ENCODE measurements around the gene ZNF319. TPM values are rescaled to one million over a fixed set of nuclear protein-coding genes. Genes with fewer than 3 reads are reported as not detected.

The ZNF319 gene
- total and polyA plus RNA-seq, 4 donors, result 0.64 to 3.4 (median 2.6) TPM

DNA sequence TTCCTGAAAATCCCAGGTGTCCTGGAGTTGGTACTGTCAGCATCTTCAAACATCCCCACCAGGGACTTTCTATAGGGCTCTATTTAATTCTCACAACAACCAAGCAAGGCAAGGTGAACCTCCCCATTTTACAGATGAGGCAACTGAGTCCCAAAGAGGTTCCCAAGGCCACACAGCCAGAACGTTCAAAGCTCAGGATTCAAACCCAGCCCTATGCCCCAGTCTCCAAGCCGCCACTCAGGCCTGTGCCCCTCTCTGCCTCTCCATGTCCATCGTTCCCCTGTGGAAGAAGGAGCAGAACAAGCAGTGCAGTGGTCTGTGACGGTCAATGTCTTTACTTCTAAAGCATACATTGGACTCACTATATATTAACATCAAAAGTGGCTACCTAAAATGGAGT, 6.1 kb downstream of the ZNF319 start (continued):
- no peak for TF ChIP-seq HNF4A (conservative IDR thresholded peaks at IDR 0.05)
- no peak for TF ChIP-seq EGR1 (IDR thresholded peaks at IDR 0.05; ENCODE audit: low read depth in 2 of 2)
- TF ChIP-seq RXRA (IDR thresholded peaks at IDR 0.05), result no peak
- no peak for TF ChIP-seq GABPA (IDR thresholded peaks at IDR 0.05 in 1 of 2, conservative IDR thresholded peaks at IDR 0.05 in 1 of 2)
- no peak for TF ChIP-seq JUND (IDR thresholded peaks at IDR 0.05)
- TF ChIP-seq TAF1 (conservative IDR thresholded peaks at IDR 0.05), result no peak

DNA sequence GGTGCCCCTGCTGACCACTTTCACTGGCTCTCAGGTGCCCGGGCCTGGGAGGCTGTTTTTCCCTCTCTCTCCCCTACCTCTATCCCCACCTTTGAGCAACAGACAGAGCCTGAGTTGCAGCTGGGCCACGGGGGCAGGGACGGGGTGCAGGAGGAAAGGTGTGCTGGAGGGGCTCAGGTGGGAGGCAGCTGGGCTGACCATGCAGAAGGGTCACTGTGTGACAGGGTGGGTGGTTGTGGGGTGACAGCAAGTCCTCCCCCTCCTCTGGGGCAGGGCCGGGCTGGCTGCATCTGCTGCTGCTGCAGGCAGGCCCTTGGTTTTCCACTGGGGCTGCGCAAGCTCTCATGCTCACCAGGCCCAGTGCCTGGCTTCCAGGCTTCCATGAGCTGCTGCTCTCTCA, 6.6 kb downstream of the ZNF319 start:
- 95% methylated on average over 5 of the region's 5 CpGs for WGBS
- Histone ChIP-seq H3K27me3 (ENCODE audit: control insufficient read depth in 4 of 4, insufficient read depth in 4 of 4, low read length in 3 of 4) (no peaks in the 10 kb centered on the region), H3K9me3 (ENCODE audit: control insufficient read depth in 4 of 4, low read length in 3 of 4) (no peaks in the 10 kb centered on the region), H3K27ac (ENCODE audit: low read depth in 1 of 2, low read length in 2 of 2) (no peak overlapping the region), H3K9ac (ENCODE audit: low read depth in 1 of 2, low read length in 2 of 2) (no peak overlapping the region), H3K4me1 (ENCODE audit: control insufficient read depth in 4 of 4, insufficient read depth in 4 of 4, low read length in 3 of 4) (peaks cover 0 to under 1% (median 0%) of the 10 kb centered on the region in 4 donors), H3K36me3 (ENCODE audit: control insufficient read depth in 4 of 4, insufficient read depth in 3 of 4, low read depth in 1 of 4, low read length in 3 of 4) (peaks cover 4 to 25% (median 11%) of the 10 kb centered on the region in 4 donors), H3K4me3 (ENCODE audit: low read depth in 1 of 3, low read length in 3 of 3) (no peak overlapping the region)
- TF ChIP-seq JUND (IDR thresholded peaks at IDR 0.05), result no peak
- no peak for TF ChIP-seq FOXA2 (IDR thresholded peaks at IDR 0.05)
- TF ChIP-seq, protein P1, sequence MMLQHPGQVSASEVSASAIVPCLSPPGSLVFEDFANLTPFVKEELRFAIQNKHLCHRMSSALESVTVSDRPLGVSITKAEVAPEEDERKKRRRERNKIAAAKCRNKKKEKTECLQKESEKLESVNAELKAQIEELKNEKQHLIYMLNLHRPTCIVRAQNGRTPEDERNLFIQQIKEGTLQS (IDR thresholded peaks at IDR 0.05), result no peak
- TF ChIP-seq, protein P2, sequence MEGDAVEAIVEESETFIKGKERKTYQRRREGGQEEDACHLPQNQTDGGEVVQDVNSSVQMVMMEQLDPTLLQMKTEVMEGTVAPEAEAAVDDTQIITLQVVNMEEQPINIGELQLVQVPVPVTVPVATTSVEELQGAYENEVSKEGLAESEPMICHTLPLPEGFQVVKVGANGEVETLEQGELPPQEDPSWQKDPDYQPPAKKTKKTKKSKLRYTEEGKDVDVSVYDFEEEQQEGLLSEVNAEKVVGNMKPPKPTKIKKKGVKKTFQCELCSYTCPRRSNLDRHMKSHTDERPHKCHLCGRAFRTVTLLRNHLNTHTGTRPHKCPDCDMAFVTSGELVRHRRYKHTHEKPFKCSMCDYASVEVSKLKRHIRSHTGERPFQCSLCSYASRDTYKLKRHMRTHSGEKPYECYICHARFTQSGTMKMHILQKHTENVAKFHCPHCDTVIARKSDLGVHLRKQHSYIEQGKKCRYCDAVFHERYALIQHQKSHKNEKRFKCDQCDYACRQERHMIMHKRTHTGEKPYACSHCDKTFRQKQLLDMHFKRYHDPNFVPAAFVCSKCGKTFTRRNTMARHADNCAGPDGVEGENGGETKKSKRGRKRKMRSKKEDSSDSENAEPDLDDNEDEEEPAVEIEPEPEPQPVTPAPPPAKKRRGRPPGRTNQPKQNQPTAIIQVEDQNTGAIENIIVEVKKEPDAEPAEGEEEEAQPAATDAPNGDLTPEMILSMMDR (IDR thresholded peaks at IDR 0.05; ENCODE audit: low read depth, low read length, missing input control), result no peak
- TF ChIP-seq, protein P3, sequence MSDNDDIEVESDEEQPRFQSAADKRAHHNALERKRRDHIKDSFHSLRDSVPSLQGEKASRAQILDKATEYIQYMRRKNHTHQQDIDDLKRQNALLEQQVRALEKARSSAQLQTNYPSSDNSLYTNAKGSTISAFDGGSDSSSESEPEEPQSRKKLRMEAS (IDR thresholded peaks at IDR 0.05), result no peak
- no peak for TF ChIP-seq FOXA1 (IDR thresholded peaks at IDR 0.05)
- no peak for DNase-seq (ENCODE audit: low spot score)

DNA sequence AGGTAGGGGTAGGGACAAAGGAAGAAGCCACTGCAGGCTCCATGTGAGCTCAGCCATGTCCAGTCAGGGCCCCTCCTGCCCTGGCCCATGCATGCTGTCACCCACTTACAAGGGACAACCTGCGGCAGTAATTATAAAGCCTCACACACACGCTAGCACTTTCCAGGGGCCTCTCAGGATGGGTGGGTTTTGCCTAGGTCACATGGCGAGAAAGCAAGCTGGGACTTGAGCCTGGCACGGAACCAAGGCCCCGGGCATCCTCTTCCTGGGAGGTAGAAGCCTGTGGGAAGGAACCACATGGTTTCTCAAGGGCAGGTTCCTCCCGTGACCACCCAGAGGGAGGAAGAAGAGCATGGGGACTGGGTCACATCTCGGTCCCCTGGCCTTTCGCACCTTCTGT, 7.0 kb downstream of the ZNF319 start:
- Histone ChIP-seq H3K9ac (ENCODE audit: low read depth in 1 of 2, low read length in 2 of 2) (no peak overlapping the region), H3K4me1 (ENCODE audit: control insufficient read depth in 4 of 4, insufficient read depth in 4 of 4, low read length in 3 of 4) (no peaks in the 10 kb centered on the region), H3K36me3 (ENCODE audit: control insufficient read depth in 4 of 4, insufficient read depth in 3 of 4, low read depth in 1 of 4, low read length in 3 of 4) (peaks cover 4 to 25% (median 11%) of the 10 kb centered on the region in 4 donors), H3K27ac (ENCODE audit: low read depth in 1 of 2, low read length in 2 of 2) (no peak overlapping the region), H3K9me3 (ENCODE audit: control insufficient read depth in 4 of 4, low read length in 3 of 4) (no peaks in the 10 kb centered on the region), H3K27me3 (ENCODE audit: control insufficient read depth in 4 of 4, insufficient read depth in 4 of 4, low read length in 3 of 4) (no peaks in the 10 kb centered on the region), H3K4me3 (ENCODE audit: low read depth in 1 of 3, low read length in 3 of 3) (no peak overlapping the region)
- 86% methylated on average over 8 of the region's 8 CpGs for WGBS
- no peak for DNase-seq (ENCODE audit: low spot score)
- TF ChIP-seq, protein P2 (IDR thresholded peaks at IDR 0.05; ENCODE audit: low read depth, low read length, missing input control), result no peak

DNA sequence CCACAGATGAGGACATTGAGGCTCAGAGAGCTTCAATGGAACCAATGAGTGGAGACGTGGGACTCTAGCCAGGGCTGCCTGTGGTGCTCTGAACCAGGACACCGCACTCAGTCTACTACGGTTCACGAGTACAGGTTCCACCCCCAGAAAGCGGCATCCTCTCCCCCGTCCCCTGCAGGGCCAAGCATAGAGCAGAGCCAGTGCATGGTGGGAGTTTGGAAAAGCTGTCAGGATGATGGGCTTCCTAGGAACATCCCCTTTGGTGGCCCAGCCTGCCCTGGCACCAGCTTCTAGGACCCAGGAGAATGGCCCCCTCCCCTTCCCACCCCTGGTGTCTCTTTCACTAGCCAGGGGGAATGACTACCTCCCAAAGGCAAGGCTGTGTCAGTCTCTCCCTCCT, 8.4 kb downstream of the ZNF319 start:
- Histone ChIP-seq H3K27me3 (ENCODE audit: control insufficient read depth in 4 of 4, insufficient read depth in 4 of 4, low read length in 3 of 4) (no peaks in the 10 kb centered on the region), H3K9me3 (ENCODE audit: control insufficient read depth in 4 of 4, low read length in 3 of 4) (no peaks in the 10 kb centered on the region), H3K4me1 (ENCODE audit: control insufficient read depth in 4 of 4, insufficient read depth in 4 of 4, low read length in 3 of 4) (no peaks in the 10 kb centered on the region), H3K36me3 (ENCODE audit: control insufficient read depth in 4 of 4, insufficient read depth in 3 of 4, low read depth in 1 of 4, low read length in 3 of 4) (peaks cover 4 to 16% (median 6%) of the 10 kb centered on the region in 4 donors), H3K4me3 (ENCODE audit: low read depth in 1 of 3, low read length in 3 of 3) (no peak overlapping the region), H3K27ac (ENCODE audit: low read depth in 1 of 2, low read length in 2 of 2) (no peak overlapping the region), H3K9ac (ENCODE audit: low read depth in 1 of 2, low read length in 2 of 2) (no peak overlapping the region)
- WGBS, result 97% methylated on average over 6 of the region's 6 CpGs
- no peak for DNase-seq (ENCODE audit: low spot score)
- TF ChIP-seq FOXA2 (IDR thresholded peaks at IDR 0.05) (no peak), JUND (IDR thresholded peaks at IDR 0.05) (no peak), NR2F2 (IDR thresholded peaks at IDR 0.05) (no peak), GABPA (IDR thresholded peaks at IDR 0.05 in 1 of 2, conservative IDR thresholded peaks at IDR 0.05 in 1 of 2) (no peak), HNF4A (conservative IDR thresholded peaks at IDR 0.05) (no peak), TAF1 (conservative IDR thresholded peaks at IDR 0.05) (no peak)
- TF ChIP-seq, protein P4, sequence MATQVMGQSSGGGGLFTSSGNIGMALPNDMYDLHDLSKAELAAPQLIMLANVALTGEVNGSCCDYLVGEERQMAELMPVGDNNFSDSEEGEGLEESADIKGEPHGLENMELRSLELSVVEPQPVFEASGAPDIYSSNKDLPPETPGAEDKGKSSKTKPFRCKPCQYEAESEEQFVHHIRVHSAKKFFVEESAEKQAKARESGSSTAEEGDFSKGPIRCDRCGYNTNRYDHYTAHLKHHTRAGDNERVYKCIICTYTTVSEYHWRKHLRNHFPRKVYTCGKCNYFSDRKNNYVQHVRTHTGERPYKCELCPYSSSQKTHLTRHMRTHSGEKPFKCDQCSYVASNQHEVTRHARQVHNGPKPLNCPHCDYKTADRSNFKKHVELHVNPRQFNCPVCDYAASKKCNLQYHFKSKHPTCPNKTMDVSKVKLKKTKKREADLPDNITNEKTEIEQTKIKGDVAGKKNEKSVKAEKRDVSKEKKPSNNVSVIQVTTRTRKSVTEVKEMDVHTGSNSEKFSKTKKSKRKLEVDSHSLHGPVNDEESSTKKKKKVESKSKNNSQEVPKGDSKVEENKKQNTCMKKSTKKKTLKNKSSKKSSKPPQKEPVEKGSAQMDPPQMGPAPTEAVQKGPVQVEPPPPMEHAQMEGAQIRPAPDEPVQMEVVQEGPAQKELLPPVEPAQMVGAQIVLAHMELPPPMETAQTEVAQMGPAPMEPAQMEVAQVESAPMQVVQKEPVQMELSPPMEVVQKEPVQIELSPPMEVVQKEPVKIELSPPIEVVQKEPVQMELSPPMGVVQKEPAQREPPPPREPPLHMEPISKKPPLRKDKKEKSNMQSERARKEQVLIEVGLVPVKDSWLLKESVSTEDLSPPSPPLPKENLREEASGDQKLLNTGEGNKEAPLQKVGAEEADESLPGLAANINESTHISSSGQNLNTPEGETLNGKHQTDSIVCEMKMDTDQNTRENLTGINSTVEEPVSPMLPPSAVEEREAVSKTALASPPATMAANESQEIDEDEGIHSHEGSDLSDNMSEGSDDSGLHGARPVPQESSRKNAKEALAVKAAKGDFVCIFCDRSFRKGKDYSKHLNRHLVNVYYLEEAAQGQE (IDR thresholded peaks at IDR 0.05), result no peak
- TF ChIP-seq, protein P5, sequence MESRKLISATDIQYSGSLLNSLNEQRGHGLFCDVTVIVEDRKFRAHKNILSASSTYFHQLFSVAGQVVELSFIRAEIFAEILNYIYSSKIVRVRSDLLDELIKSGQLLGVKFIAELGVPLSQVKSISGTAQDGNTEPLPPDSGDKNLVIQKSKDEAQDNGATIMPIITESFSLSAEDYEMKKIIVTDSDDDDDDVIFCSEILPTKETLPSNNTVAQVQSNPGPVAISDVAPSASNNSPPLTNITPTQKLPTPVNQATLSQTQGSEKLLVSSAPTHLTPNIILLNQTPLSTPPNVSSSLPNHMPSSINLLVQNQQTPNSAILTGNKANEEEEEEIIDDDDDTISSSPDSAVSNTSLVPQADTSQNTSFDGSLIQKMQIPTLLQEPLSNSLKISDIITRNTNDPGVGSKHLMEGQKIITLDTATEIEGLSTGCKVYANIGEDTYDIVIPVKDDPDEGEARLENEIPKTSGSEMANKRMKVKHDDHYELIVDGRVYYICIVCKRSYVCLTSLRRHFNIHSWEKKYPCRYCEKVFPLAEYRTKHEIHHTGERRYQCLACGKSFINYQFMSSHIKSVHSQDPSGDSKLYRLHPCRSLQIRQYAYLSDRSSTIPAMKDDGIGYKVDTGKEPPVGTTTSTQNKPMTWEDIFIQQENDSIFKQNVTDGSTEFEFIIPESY (IDR thresholded peaks at IDR 0.05), result no peak
- TF ChIP-seq, protein P1 (IDR thresholded peaks at IDR 0.05), result no peak
